ENCODE results near the gene SLC25A42.

SLC25A42 gene

GRCh38 chr19:19154768-19155494, 91.1 kb downstream of the SLC25A42 start:
- H3K4me3 ChIP-seq (ENCODE audit: low read depth, low read length) = no peak overlapping the region
- TF ChIP-seq CTCF (IDR thresholded peaks at IDR 0.05; ENCODE audit: low read depth, low read length, missing control alignments) = peak; percentile 26
- DNase-seq (ENCODE audit: low read depth) = no peak

GRCh38 chr19:19155495-19156219, 91.9 kb downstream of the SLC25A42 start:
- TF ChIP-seq CTCF (IDR thresholded peaks at IDR 0.05; ENCODE audit: low read depth, low read length, missing control alignments) = no peak

GRCh38 chr19:19157808-19158207, 94.0 kb downstream of the SLC25A42 start:
- DNase-seq (ENCODE audit: low read depth) = no peak
- TF ChIP-seq CTCF (IDR thresholded peaks at IDR 0.05; ENCODE audit: low read depth, low read length, missing control alignments) = no peak
- H3K4me3 ChIP-seq (ENCODE audit: low read depth, low read length) = no peak overlapping the region

More at GRCh38 chr19:19155495-19156219, 91.9 kb downstream of the SLC25A42 start:
- DNase-seq (ENCODE audit: low read depth) = peak; percentile 90
- no peak overlapping the region for H3K4me3 ChIP-seq (ENCODE audit: low read depth, low read length)

- no peak for DNase-seq (ENCODE audit: low read depth)
- no peak for TF ChIP-seq CTCF (IDR thresholded peaks at IDR 0.05; ENCODE audit: low read depth, low read length, missing control alignments)
- H3K4me3 ChIP-seq (ENCODE audit: low read depth, low read length) = no peak overlapping the region
These were observed 95.7 kb downstream of the SLC25A42 start for GRCh38 chr19:19159534-19159933.

GRCh38 chr19:19160461-19161035, 96.8 kb downstream of the SLC25A42 start:
- DNase-seq (ENCODE audit: low read depth) = no peak
- H3K4me3 ChIP-seq (ENCODE audit: low read depth, low read length) = peak overlapping the region; percentile 30
- TF ChIP-seq CTCF (IDR thresholded peaks at IDR 0.05; ENCODE audit: low read depth, low read length, missing control alignments) = no peak

GRCh38 chr19:19162495-19162894, 98.7 kb downstream of the SLC25A42 start:
- no peak overlapping the region for H3K4me3 ChIP-seq (ENCODE audit: low read depth, low read length)
- DNase-seq (ENCODE audit: low read depth) = no peak
- no peak for TF ChIP-seq CTCF (IDR thresholded peaks at IDR 0.05; ENCODE audit: low read depth, low read length, missing control alignments)

Data from GM12864 (cell line).